ENCODE results near the gene EXOC1.
A peak's percentile ranks its signal among the peaks of the same experiment; 100 is the strongest.
"Not testable (repeated sequence)": the region's sequence is repeated elsewhere in the genome, so short reads cannot be mapped to it uniquely, and the experiment has no call there.

The EXOC1 gene

DNA sequence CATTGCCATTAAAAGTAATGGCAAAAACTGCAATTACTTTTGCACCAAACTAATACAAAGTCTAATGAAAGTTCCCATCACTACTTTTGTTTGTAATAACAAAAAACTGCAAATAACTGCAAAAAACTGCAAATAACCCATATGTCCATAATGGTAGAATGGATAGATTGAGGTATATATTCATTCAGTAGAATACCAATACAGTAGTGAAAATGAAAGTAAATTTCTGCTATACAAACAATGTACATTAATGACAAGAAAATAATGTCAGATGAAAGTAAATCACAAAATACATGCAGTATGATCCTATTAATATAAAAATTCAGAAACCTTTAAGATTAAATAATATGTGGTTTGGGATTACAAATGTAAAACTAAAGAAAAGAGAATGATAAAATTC, 54.0 kb downstream of the EXOC1 start:
- DNase-seq, result no peak

DNA sequence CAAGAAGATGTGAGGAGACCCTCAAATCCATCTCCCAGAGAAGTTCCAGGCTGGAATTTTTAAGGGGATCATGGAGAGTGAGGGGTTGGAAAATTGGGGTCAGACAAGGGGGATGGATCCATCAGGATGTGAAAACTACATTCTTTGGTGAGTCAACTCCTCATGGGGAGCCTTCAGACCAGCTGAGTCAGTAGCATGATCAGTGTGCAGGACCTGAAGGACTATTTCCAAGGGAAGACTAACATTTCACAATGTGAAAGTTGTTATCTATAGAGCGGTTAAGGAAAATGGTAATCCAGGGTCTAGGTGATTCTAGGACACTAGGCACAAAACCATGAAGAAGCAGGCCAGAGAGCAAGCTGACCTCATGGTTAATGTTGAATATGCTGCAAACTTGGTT, 56.7 kb downstream of the EXOC1 start:
- no peak for DNase-seq

DNA sequence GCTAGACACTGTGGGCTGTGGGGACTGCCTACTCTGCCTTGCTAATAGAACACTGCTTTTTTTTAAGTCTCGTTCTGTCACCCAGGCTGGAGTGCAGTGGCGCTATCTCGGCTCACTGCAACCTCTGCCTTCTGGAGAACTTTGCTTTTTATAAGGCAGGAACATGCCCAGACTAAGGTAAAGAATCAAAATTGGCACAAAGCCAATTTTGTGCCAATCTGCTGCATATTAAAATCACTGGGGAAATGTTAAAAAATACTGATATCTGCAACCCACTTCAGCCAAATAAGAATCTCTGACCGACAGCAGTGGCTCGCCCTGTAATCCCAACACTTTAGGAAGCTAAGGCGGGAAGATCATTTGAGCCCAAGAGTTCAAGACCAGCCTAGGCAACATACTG, 58.8 kb downstream of the EXOC1 start:
- peak; percentile 7 for DNase-seq

DNA sequence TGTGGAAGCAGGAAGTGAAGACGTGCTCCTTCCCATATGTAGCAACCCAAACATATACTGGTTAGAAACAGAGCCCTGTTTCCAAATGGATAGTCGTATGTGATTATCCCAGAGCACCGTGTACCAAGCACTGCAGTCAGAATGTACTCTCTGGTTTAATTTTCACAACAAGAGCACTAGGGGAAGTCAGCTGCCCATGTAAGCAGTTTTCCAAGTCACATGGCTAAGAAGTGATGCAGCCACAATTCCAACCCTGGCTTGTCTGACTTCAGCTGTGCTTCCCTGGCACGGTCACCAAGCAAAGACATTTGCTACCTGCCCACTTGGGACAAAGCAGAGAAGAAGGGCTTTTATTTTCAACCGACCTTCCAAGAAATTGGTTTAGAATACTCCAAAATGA, 67.1 kb downstream of the EXOC1 start:
- no peak for DNase-seq

GRCh38 chr4:55921093-55921492, 67.6 kb downstream of the EXOC1 start:
- DNase-seq, result no peak

DNA sequence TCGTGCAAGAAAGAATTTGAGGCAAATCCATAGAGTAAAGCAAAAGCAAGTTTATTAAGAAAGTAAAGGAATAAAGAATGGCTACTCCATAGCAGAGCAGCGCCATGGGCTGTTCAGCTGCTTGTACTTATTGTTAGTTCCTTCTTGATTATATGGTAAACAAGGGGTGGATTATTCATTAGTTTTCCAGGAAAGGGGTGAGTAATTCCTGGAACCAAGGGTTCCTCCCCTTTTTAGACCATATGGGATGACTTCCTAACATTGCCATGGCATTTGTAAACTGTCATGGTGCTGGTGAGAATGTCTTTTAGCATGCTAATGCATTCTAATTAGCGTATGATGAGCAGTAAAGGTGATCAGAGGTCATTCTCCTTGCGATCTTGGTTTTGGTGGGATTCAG, 71.8 kb downstream of the EXOC1 start:
- no peak for DNase-seq

DNA sequence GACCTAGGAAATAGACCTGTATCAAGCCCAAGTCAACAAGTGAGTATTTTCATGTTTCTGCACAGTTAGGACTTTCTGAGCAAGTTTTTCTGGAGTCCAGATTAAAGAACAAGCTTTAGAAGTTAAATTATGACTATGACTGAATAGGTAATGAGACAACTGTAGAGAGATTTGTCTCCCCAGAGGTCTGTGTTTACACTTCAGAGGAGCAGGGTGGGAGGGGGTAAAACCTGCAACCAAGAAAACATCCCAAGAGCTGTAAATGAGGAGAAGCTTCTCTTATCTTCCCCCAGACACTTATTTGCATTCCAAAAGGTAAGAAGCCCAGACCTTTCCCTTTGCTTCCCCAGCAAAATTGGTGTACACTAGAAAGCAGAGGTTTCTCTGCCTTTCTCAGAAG, 73.2 kb downstream of the EXOC1 start:
- no peak for DNase-seq

GRCh38 chr4:55927803-55928437, 74.5 kb downstream of the EXOC1 start:
- no peak for DNase-seq

DNA sequence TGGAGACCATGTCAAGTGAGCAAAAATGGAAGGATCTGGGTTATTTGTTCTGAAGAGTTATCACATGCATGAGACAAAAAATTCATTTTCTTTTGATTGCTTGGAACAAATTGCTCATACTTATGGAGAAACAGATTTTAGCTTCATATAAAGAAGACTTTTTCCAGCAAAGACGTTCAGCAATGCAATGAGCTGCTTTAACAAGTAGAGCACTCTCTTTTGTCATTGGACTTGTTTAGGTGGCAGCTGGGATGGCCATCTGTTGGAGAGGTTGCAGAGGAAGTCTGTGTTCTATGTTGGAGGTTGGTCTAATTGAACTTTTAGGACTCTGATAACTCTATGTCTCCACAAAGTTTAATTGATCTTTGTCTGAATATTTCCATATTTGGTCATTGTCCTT, 75.4 kb downstream of the EXOC1 start:
- DNase-seq, result no peak

DNA sequence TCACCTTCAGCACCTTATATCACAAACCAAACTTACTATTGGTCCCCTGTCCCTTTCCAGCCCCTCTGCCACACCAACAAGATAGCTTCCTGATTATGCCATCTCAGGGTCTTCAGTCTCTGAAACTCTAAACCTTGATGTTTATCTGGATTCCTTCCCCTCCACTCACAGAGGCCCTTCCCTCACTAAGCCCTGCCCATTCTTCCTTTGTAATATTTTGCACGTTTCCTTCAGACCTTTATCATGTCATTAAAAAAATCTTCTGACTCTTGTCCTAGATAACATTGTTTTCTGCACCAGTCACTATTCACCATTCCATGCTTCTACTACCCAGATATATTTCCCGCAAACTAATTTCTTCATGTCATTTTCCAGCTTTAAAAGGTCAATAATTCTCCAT, 77.6 kb downstream of the EXOC1 start:
- DNase-seq, result no peak

- no peak for DNase-seq
These were observed 78.4 kb downstream of the EXOC1 start for GRCh38 chr4:55931833-55932232.

DNA sequence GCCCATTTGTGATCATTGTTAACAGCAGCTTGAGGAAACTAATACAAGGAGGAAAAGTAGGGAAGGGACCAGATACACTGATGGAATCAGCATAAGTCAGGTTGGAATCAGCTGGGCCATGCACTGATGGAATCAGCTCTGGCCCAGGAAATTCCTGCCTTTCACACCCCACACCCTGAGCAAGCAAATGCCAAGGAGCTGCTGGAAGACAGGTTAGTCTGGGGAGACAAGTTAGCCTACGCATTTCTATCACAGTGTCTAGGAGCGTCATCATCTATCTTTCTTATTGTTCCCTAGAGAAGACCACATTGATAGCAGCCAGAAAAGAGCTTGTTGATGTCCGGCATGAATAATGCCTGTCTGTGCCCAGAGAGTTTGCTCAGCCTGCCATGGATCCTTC, 79.1 kb downstream of the EXOC1 start:
- DNase-seq, result no peak

- no peak for DNase-seq
These were observed 80.2 kb downstream of the EXOC1 start for GRCh38 chr4:55933611-55934010.

GRCh38 chr4:55935907-55936306, 82.5 kb downstream of the EXOC1 start:
- DNase-seq, result not testable (repeated sequence)

GRCh38 chr4:55938481-55938880, 85.0 kb downstream of the EXOC1 start:
- no peak for DNase-seq

DNA sequence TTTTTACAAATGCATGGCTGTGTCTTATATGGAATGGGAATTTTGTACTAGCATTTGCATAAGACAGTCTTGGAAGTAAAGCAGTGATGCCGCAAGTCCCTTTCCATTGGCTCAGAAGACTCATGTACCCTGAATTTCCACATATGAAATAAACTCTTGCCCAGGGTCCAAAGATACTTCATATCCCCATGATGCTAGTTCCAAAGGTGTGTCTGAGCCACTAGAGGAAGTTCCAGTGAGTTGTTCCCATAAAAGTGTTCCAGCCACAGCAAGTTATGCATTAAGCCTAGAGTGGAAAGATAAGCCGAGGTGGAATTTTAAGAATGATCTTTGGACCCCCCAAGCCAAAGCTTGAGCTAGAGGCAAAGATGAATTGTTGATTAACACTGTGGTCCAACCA, 86.0 kb downstream of the EXOC1 start:
- no peak for DNase-seq

DNA sequence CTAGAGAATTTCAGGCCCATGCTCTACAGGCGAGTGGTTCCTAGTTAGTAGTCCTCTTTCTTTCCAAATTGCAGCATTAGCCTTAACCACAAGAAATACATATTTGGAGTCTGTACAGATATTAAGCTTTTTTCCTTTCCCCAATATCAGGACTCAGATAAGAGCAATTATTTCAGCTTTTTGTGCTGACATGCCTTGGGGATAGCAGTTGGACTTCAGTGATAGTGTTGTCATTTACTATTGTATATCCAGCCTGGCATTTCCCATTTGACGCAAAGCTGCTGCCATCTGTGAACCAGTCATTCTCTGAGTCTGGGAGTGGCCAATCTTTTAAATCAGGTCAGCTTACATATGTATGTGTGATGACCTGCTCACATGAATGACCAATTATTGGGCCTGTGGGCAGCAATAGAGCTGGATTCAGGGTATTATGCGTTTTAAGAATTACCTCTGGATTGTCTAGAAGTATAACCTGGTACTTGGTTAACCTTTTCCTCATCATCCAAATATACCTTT, 88.5 kb downstream of the EXOC1 start:
- DNase-seq, result no peak

GRCh38 chr4:55947254-55947882, 93.9 kb downstream of the EXOC1 start:
- DNase-seq, result no peak

DNA sequence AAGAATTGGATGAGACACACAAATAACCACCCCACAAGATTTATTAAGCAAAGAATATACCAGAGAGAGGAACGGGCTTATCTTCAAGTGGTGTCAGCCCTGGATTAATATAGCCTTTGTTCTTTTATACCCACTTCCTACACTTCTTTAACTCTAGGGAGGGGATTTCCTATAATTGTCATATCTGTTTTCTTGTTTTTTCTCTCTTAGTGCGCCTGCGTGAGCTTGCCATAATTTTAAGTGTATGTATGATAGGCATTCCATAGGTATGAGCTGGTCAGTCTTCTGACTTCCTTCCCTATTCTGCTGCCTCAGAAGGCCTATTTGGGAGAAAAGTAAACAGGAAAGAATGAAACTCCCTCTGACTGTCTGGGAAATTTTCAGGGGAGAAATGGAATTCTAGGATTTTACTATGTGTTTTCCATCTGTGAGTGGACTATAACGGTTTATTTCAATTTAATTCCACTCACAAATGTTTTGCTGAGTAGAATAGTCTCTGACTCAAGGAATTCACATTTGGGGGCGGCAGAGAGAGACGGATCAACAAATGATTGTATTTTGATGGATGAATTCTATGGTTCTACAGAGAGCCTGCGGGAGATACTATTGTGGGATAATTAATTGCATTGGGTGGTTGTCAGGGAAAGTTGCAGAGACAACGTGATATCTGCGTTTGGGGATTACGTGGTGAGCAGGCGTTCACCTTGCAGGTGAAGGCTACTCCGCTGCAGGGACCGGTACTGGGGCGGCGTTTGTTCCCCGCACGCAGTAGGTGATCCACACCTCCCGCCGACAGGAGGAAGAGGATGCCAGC, 94.7 kb downstream of the EXOC1 start:
- DNase-seq, result no peak

DNA sequence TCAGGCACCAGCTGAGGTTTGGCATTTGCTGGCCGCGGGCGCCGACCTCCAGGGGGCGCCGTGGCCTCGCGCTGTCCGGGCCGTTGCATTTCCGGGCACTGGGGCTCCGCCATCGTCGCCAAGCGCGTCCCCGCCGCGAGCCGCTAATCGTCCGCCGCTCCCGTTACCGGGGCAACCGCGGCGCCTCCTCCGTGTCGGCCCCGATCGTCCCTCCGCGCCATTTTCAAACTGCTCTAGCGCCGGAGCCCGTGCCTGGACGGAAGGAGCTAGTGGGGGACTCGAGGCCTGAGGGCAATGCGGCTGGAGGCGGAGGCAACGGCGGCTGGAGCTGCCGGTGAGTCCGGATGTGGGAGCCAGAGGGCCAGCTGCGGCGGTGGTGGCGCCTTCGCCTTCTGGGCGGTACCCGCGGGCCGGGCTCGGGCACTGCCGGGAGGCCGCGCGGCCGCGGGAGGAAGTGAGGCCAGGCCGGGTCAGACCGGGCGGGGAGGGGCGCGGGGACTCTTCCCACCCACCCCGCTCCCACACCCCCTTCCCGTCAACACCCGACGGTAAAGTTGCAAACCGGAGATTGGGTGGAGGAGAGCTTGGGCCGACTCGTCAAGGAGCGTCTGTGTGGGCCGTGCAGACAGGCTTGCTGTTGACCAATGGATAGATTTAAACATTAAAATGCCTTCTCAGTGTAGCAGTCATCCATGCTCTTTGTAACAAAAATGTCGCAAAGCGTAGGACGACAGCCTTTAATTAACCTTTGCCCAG, 95.5 kb downstream of the EXOC1 start, which contains the start of gene CEP135:
CEP135 (plus strand) TSS at position 220 of the 756 bp plus-strand sequence. CDS start 3,186 bp downstream, outside the sequence.
- DNase-seq, result peak; percentile 76

GRCh38 chr4:55949482-55949802, 96.0 kb downstream of the EXOC1 start:
- no peak for DNase-seq

GRCh38 chr4:55951191-55951922, 97.9 kb downstream of the EXOC1 start:
- no peak for DNase-seq

Measured in NCI-H1105 (cell line).